GM21576 (cell line): ENCODE data around the gene KSR1.

Experiments used
- ATAC-seq: cut with Tn5 transposase; IDR thresholded peaks from one replicate; pipeline ENCODE4 v1.9.1; 2021; ENCODE audit warnings: mild to moderate bottlenecking, moderate library complexity; ENCODE audit not compliant: unreplicated experiment

KSR1 gene

GRCh38 chr17:27471321-27472269, 15.3 kb downstream of the KSR1 start:
- ATAC-seq = peak; percentile 58

DNA sequence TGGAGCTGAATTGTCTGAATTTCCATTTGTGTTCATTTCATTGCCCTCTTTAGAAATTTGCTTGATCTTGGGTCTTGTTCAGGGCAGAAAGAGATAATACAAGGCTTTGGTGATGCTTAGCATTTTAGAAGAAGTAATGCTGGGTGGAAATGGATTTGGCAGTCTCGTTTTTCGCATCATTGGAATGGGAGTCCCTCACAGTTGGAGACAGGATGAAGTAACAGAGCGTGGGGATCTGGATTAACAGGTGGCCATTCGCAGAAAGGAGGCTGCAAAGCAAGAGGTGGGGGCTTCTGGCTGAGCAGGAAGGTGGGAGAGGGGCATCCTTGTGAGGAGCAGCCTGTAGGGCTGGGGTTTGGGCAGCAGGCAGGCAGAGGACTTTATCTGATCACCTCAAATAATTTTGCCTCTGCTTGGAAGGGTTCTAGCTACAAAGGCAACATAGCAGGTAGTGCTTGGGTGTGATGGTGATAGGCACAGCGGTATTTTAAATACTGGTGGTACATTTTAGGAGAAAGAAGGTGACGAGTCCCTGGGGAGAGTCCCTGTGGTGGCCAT, 17.0 kb downstream of the KSR1 start:
- no peak for ATAC-seq

DNA sequence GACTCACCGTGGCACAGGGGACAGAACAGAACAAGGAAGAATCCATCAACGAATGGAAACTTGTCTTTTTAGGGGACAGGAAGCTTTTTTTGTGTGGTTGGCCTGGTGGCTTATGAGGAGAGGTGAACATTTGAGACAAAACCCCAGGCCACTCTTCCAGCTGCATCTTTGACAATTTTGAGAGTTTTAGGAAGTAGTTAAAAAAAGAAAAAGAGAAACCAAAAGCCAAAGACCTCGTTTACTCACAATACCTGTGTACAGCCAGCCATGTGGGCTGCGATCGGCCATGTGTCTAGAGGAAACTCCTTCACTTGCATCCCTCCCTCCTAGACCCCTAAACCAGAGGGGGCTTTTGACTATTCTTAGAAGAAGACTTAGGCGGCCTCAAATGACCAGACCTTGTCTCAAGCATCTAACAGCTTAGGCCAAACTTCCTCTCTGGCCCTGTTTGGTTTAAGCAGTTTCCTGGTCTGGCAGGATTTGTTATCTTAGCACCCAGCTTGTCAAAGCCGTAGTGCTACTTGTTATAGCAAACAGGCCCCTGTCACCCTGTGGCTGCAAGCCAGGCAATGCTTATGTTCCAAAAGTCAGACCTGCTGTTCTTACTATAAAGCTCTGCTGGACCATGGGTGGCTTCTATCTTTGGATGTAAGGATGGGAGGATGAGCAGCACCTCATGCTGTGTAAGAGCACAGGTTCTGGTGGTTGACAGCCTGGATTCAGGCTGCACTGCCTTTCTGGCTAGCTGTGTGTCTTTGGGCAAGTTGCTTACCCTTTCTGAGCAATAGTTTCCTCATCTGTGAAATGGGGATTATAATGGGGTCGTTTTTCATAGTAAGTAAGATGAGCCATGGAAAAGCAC, 17.7 kb downstream of the KSR1 start:
- peak; percentile 33 for ATAC-seq

DNA sequence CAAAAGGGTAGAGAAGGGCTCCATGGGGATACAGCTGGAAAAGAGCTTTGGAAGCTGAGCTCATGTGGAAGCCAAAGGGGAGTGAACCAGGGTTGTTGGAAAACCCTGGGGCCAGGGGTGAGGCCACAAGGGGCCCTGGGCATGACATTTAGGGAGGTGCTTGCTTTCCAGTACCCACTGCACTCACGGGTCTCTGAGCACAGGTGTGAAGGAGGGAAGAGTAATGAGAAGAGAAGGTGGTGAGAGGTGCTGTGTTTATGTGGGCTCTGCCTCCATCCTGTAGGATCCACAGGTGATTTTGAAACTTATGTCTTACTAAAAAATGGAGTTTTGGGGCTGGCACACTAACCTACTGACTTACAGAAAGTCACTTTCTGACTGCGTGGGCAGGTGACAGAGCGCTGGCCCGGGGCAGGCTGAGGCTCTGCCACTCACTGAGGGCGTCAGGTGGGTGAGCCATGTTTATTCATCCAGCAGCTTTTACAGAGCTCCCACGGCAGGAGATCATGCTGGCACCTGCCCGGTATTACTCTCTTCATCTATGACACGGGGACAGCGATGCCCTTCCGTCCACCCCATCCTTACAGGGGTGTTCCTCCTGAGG, 18.9 kb downstream of the KSR1 start:
- ATAC-seq = no peak

DNA sequence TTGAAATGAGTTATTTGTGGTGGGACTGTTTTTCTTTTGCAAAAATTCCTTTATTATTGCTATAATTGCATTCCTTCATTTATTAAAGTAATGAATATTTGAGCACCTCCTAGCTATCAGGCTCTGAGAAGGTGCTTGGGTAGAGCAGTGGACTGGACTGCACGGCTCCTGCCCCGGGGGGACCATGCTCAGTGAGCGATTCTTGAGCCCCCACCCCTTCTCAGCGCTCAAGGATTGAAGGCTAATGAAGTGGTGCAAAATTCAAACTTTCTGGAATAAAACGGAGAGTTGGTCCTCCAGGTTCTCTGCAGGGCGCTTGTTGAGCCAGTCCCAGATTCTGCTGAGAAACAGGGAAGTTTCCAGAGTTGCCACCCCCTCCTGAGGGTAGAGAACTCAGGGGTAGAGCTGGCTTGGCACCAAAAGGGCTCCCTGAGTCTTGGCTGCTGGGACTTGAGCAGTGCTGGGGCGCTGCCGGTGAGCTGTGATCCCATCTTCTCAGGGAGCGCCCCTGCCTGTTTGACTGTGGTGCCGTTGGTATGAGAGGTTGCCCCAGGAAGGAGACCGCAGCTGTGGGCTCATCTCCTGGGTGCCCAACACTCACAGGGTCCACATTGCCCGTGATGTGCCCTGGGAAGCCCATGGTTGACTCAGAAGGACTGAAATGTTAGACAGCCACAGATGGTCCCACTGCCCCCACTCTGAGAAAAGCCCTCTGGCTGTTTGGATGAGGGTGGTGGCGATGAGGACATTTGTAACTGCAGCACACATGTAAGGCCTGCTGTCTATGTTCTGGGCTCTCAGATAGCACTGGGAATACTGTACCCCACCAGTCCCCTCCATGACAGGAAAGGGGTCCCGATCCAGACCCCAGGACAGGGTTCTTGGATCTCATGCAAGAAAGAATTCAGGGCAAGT, 20.0 kb downstream of the KSR1 start:
- ATAC-seq = no peak

- ATAC-seq = peak; percentile 29
These were observed 21.0 kb downstream of the KSR1 start for GRCh38 chr17:27477050-27477888.

DNA sequence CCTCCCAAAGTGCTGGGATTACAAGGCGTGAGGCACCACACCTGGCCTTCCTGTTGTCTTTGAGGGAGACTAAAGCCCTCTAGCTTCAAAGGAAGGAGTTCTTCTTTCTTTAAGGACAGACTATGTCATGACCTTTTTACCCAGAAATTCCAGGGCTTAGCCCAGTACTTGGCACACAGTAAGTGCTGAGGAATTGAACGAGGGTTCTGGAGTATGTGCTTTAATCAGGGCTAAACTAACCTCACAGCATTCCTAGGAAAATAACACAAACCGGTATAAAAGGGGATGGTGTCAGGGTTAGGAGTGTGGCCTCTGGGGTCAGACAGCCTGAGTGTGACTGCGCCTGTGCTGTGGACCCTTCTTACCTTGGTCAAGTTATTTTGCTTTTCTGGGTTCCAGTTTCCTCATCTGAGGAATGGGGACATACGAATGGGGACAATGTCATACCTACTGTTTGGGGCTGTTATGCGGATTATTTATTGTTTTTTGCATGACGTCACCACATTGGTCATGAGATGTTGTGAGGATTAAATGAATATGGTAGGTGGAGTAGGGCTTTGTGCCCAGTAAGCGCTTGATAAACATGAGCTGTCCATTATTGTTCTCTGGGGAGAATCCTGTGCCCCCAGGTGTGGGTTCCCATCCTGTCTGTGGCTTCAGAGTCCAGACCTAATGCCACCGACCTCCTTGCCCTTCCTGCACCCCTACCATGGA, 21.9 kb downstream of the KSR1 start:
- no peak for ATAC-seq

- ATAC-seq = no peak
These were observed 22.8 kb downstream of the KSR1 start for GRCh38 chr17:27478901-27479538.

- no peak for ATAC-seq
These were observed 23.6 kb downstream of the KSR1 start for GRCh38 chr17:27479838-27480237.

GRCh38 chr17:27480699-27481098, 24.5 kb downstream of the KSR1 start:
- no peak for ATAC-seq

GRCh38 chr17:27481327-27481726, 25.1 kb downstream of the KSR1 start:
- ATAC-seq = no peak

- ATAC-seq = no peak
These were observed 28.9 kb downstream of the KSR1 start for GRCh38 chr17:27485125-27485524.

GRCh38 chr17:27485716-27486495, 29.7 kb downstream of the KSR1 start:
- ATAC-seq = no peak

DNA sequence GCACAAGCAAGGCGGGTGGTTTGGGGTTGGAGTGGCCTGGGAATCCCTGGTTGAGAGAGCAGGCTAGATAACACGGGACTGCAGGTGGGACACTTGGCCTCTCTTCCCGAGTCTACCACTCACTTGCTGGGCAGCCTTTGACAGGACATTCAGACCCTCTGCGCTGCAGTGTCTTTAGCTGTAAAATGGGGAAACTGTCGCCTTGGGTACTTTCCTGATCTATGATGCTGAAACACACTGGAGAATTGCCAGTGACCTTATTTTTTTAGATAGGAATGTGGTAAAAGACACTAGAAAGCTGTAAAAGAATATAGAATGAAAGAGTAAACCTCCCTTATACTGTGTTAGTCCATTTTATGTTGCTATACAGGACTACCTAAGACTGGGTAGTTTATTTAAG, 30.5 kb downstream of the KSR1 start:
- ATAC-seq = no peak

DNA sequence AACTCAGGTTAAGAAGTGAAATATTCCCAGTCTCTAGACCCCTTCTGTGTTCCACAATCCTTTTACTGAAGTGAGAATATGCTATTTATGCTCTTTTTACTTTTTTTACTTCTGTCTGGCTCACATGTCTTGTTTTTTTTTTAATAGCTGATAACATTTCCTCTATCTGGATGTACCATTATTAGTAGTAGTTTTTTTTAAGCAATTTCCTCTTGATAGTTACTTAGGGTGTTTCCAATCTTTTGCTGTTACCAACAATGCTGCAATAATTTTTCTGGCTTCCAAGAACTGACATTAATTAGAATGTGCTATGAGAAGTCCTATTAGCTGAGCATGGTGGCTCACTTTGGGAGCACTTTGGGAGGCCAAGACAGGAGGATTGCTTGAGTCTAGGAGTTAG, 32.0 kb downstream of the KSR1 start:
- ATAC-seq = no peak

DNA sequence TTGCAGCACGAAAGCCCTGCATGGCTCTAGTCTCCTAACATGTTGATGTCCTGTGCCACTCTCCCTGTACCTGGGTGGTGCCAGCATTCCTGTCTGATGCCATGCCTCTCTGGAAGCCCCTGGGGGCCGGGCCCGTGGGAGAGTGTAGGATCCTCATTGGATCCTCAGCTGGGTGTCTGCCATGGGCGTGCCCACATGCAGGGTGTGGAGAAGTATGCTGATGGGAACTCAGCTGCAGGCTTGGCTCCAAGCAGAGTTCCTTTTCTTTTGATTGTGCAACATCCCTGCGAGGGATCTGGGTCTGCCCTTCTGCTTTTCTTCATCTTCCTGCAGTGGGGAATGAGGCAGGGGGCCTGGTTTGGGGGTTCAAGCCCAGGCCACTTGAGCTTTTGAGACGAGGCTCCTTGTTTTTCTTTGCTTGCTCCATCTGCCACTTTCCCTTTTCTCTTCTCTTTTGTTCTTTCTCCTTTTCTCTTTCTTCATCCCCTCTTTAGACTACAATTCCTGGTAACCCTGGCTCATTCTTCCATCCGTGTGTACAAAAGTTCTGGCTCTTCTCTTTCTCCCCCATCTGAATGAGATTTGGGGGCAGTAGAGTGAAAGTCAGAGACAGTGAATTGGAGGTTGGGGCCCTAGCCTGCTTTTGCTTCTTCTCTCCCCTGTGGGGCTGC, 32.9 kb downstream of the KSR1 start:
- no peak for ATAC-seq

GRCh38 chr17:27490391-27490790, 34.1 kb downstream of the KSR1 start:
- ATAC-seq = no peak
